HepG2 (cell line): ENCODE data around the gene GSKIP. TPM values are rescaled to one million over a fixed set of nuclear protein-coding genes. Genes with fewer than 3 reads are reported as not detected.

Experiments
- ATAC-seq: fragments of 200-7000 bp; cut with Tn5 transposase; 3 replicates; pipeline ENCODE4 v1.9.1; 2020; ENCODE audit warnings: mild to moderate bottlenecking, moderate library complexity
- BruUV-seq: library from RNA; stranded (reverse); fragments of 400-500 nt; replicated peaks from 2 replicates; lab custom pipeline; 2021; lab: Mats Ljungman, UMichigan
- CTCF ChIA-PET: fragments of 300-600 bp; formaldehyde crosslinking; extraction: SDS; loops from one replicate; lab custom pipeline; 2021; ENCODE audit warnings: low total read pairs, inconsistent platforms, low intra/inter-chr PET ratio; lab: Yijun Ruan, JAX
- POLR2A ChIA-PET: fragments of 350-600 bp; sonication (Branson Sonifier 250); formaldehyde crosslinking; loops from one replicate; lab custom pipeline; 2020; ENCODE audit warnings: antibody characterized with exemption, inconsistent platforms; lab: Yijun Ruan, JAX
- DNase-seq: peaks from one replicate; pipeline ENCODE4 v3.0.0-alpha.2; 2015; ENCODE audit warnings: low spot score
- FAIRE-seq: peaks from 3 replicates; lab custom pipeline; 2011; peaks lifted over from hg19 to GRCh38; lab: Jason Lieb, UNC
- H2AFZ ChIP-seq: one replicate; pipeline ENCODE4 v1.6.1; 2011; ENCODE audit warnings: low read length, inconsistent platforms
- H3K27ac ChIP-seq: fragments of 300-600 bp; 3 replicates; pipeline ENCODE4 v1.8.0; 2011; ENCODE audit warnings: mixed run types, mild to moderate bottlenecking, mixed read lengths, low read length, inconsistent platforms; ENCODE audit not compliant: insufficient read depth; ENCODE audit errors: extremely low read length
- H3K27me3 ChIP-seq, 2 experiments: fragments of 200-600 bp in 1 of 2; 2 replicates in 1 of 2; 3 replicates in 1 of 2; pipeline versions ENCODE4 v1.6.0 to v1.8.0; 2011; ENCODE audit warnings: low read length in 2 of 2, mild to moderate bottlenecking in 2 of 2, moderate library complexity in 2 of 2, inconsistent platforms in 1 of 2; ENCODE audit not compliant: insufficient read depth in 2 of 2, control insufficient read depth in 1 of 2
- H3K36me3 ChIP-seq, 2 experiments: fragments of 200-600 bp in 1 of 2; replicated peaks in 1 of 2; 2 replicates in 1 of 2; 3 replicates in 1 of 2; pipeline versions ENCODE4 v1.5.1 to v1.8.0; 2011; ENCODE audit warnings: low read length in 2 of 2, inconsistent platforms in 1 of 2; ENCODE audit not compliant: insufficient read depth in 2 of 2, control insufficient read depth in 1 of 2
- H3K4me1 ChIP-seq: 2 replicates; pipeline ENCODE4 v1.5.1; 2012; ENCODE audit warnings: low read length, inconsistent platforms; ENCODE audit not compliant: insufficient read depth
- H3K4me2 ChIP-seq: 2 replicates; pipeline ENCODE4 v1.6.0; 2011; ENCODE audit warnings: low read depth, low read length, inconsistent platforms
- H3K4me3 ChIP-seq, 3 experiments: fragments of 200-600 bp in 1 of 3; sonication (generic), shearing (Covaris generic) in 1 of 3; replicated peaks in 1 of 3; 2 replicates each; pipeline ENCODE4 v1.5.1; 2011 to 2016; ENCODE audit warnings: low read length in 3 of 3, inconsistent platforms in 2 of 3, low read depth in 2 of 3, mild to moderate bottlenecking in 2 of 3, control low read depth in 1 of 3, mixed read lengths in 1 of 3; ENCODE audit not compliant: insufficient read depth in 1 of 3
- H3K79me2 ChIP-seq: one replicate; pipeline ENCODE4 v1.6.1; 2011; ENCODE audit warnings: low read length, inconsistent platforms; ENCODE audit not compliant: insufficient read depth
- H3K9ac ChIP-seq: 2 replicates; pipeline ENCODE4 v1.6.0; 2011; ENCODE audit warnings: mild to moderate bottlenecking, low read depth, low read length, inconsistent platforms; ENCODE audit not compliant: insufficient read depth
- H3K9me3 ChIP-seq: 2 replicates; pipeline ENCODE4 v1.5.1; 2012; ENCODE audit warnings: mild to moderate bottlenecking, low read length
- H4K20me1 ChIP-seq: 2 replicates; pipeline ENCODE4 v1.6.0; 2011; ENCODE audit warnings: inconsistent platforms, mild to moderate bottlenecking, low read length, moderate library complexity; ENCODE audit not compliant: insufficient read depth
- ELF3 ChIP-seq: IDR thresholded peaks from 2 replicates; pipeline ENCODE4 v1.6.1; 2016; ENCODE audit warnings: missing genetic modification reagents, missing compliant biosample characterization
- GLI4 ChIP-seq: sonication (generic); formaldehyde crosslinking; IDR thresholded peaks from 2 replicates; pipeline ENCODE4 v1.5.1; 2020; ENCODE audit warnings: missing genetic modification reagents, mild to moderate bottlenecking, moderate library complexity, borderline replicate concordance
- NBN ChIP-seq: fragments of 450-650 bp; conservative IDR thresholded peaks from 2 replicates; pipeline ENCODE4 v1.6.1; 2017
- RAD51 ChIP-seq: fragments of 450-650 bp; IDR thresholded peaks from 2 replicates; pipeline ENCODE4 v1.6.1; 2016; ENCODE audit warnings: borderline replicate concordance
- SALL2 ChIP-seq: sonication (generic); formaldehyde crosslinking; IDR thresholded peaks from 2 replicates; pipeline ENCODE4 v1.8.1; 2023; ENCODE audit warnings: mild to moderate bottlenecking, missing genetic modification reagents, inconsistent platforms
- SP1 ChIP-seq, 2 experiments: fragments of 450-650 bp in 1 of 2; sonication (generic) in 1 of 2; formaldehyde crosslinking in 1 of 2; IDR thresholded peaks; 2 replicates each; pipeline versions ENCODE4 v1.4.0 to v1.6.1; 2016 to 2020; ENCODE audit warnings: missing genetic modification reagents in 1 of 2
- SYNCRIP ChIP-seq: fragments of 200-400 bp; formaldehyde crosslinking; IDR thresholded peaks from 2 replicates; pipeline ENCODE4 v1.6.1; 2018; ENCODE audit warnings: mild to moderate bottlenecking, low read depth, low read length; ENCODE audit not compliant: insufficient read depth
- TBX2 ChIP-seq: sonication (generic); formaldehyde crosslinking; IDR thresholded peaks from 2 replicates; pipeline ENCODE4 v1.5.0; 2020; ENCODE audit warnings: missing genetic modification reagents, mild to moderate bottlenecking, borderline replicate concordance
- TEAD2 ChIP-seq: sonication (generic); formaldehyde crosslinking; IDR thresholded peaks from 2 replicates; pipeline ENCODE4 v1.9.0; 2021; ENCODE audit warnings: missing genetic modification reagents
- U2AF2 ChIP-seq: fragments of 200-400 bp; formaldehyde crosslinking; IDR thresholded peaks from 2 replicates; pipeline ENCODE4 v1.6.1; 2017; ENCODE audit warnings: low read depth, mild to moderate bottlenecking, low read length
- ZFP37 ChIP-seq: sonication (generic); formaldehyde crosslinking; IDR thresholded peaks from 2 replicates; pipeline ENCODE4 v1.4.0; 2020; ENCODE audit warnings: missing genetic modification reagents, borderline replicate concordance
- ZNF614 ChIP-seq: IDR thresholded peaks from 2 replicates; pipeline ENCODE4 v1.6.1; 2018; ENCODE audit warnings: missing biosample characterization, missing genetic modification reagents, inconsistent platforms, borderline replicate concordance
- ZNF772 ChIP-seq: sonication (generic); formaldehyde crosslinking; IDR thresholded peaks from 2 replicates; pipeline ENCODE4 v1.5.0; 2020; ENCODE audit warnings: mild to moderate bottlenecking, missing genetic modification reagents
- ZNF780A ChIP-seq: sonication (generic); formaldehyde crosslinking; IDR thresholded peaks from 2 replicates; pipeline ENCODE4 v1.8.0; 2022; ENCODE audit warnings: mild to moderate bottlenecking, missing genetic modification reagents, moderate library complexity
- WGBS: methylation state at CpG from one replicate; pipeline ENCODE4 v1.1.6; 2017; ENCODE audit warnings: low lambda C conversion rate; 5-methylcytosine and 5-hydroxymethylcytosine counted together
- in situ Hi-C: cut with HindIII; loops from 2 replicates; pipeline ENCODE4 v1.10.0; 2017; ENCODE audit warnings: low pct_unique_long_range_greater_than_20kb; ENCODE audit not compliant: extremely low pct_ligation_motif_present
- intact Hi-C: fragments of 100-400 bp; cut with micrococcal nuclease; formaldehyde crosslinking; loops from one replicate; pipeline ENCODE4 v1.10.0; 2022; ENCODE audit not compliant: unreplicated experiment
- polyA plus RNA-seq, 8 experiments: library from polyadenylated mRNA; depleted of rRNA in 3 of 8; stranded (reverse) in 7 of 8; unstranded in 1 of 8; fragments of >200 nt; fragmentation: Illumina TruSeq in 4 of 8; extraction: Trizol in 4 of 8; gene quantifications; 2 replicates each; pipeline versions ENCODE4 v1.2.1 to v1.2.3, GENCODE V29; 2011 to 2016; ENCODE audit warnings: low read depth in 4 of 8, missing spikeins in 1 of 8, mixed read lengths in 1 of 8; ENCODE audit not compliant: insufficient read depth in 1 of 8
- total RNA-seq, 5 experiments: library from RNA; depleted of rRNA; stranded (reverse); fragments of >200 nt; fragmentation: Illumina TruSeq; extraction: Trizol; gene quantifications; 2 replicates each; pipeline ENCODE4 v1.2.3, GENCODE V29; 2016; ENCODE audit warnings: low read depth in 1 of 5
- TF ChIP-seq, protein P1 (sequence below): sonication (generic); formaldehyde crosslinking; IDR thresholded peaks from 2 replicates; pipeline ENCODE4 v1.5.0; 2020; ENCODE audit warnings: mild to moderate bottlenecking, missing genetic modification reagents, borderline replicate concordance
- TF ChIP-seq, protein P2 (sequence below): sonication (generic); formaldehyde crosslinking; IDR thresholded peaks from 2 replicates; pipeline ENCODE4 v1.4.0; 2020; ENCODE audit warnings: missing genetic modification reagents
- TF ChIP-seq, protein P3 (sequence below): sonication (generic); formaldehyde crosslinking; IDR thresholded peaks from 2 replicates; pipeline ENCODE4 v1.4.0; 2020; ENCODE audit warnings: missing genetic modification reagents
- TF ChIP-seq, protein P4 (sequence below): sonication (generic); formaldehyde crosslinking; IDR thresholded peaks from 2 replicates; pipeline ENCODE4 v1.4.0; 2020; ENCODE audit warnings: missing genetic modification reagents

The GSKIP gene
- total and polyA plus RNA-seq, 2 of the 13 experiments (the other 11 are each of a cell fraction or from before 2014, with no cell fraction given) = 12.5 to 27.3 TPM

DNA sequence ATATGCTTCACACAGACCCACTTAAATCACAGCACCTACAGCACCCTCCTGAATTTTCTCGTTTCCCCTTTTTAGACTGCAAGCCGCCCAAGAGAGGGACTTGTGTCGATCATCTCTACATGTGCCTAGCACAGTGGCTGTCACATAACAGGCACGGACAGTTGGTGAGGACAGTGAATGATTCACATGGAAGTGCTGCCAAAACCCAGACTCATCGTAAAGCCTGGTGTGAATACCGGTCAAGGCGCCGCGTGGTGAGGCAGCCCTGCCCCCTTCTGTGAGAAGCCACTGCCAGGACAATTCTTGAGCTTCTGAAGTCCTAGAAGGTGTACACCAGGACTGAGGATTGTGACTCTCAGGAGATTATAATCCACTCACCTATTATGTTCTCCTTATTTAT, 44.5 kb upstream of the GSKIP start (continued):
- TF ChIP-seq, protein P1, sequence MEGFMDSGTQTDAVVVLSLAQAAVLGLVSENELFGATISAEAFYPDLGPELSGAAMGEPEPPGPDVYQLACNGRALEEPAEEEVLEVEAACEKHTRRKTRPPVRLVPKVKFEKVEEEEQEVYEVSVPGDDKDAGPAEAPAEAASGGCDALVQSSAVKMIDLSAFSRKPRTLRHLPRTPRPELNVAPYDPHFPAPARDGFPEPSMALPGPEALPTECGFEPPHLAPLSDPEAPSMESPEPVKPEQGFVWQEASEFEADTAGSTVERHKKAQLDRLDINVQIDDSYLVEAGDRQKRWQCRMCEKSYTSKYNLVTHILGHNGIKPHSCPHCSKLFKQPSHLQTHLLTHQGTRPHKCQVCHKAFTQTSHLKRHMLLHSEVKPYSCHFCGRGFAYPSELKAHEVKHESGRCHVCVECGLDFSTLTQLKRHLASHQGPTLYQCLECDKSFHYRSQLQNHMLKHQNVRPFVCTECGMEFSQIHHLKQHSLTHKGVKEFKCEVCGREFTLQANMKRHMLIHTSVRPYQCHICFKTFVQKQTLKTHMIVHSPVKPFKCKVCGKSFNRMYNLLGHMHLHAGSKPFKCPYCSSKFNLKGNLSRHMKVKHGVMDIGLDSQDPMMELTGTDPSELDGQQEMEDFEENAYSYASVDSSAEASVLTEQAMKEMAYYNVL (CRISPR knock-in tag) = no peak
- no peak for TF ChIP-seq ZFP37 (CRISPR knock-in tag)
- TF ChIP-seq RAD51 = no peak
- TF ChIP-seq SALL2 (CRISPR knock-in tag) = no peak

DNA sequence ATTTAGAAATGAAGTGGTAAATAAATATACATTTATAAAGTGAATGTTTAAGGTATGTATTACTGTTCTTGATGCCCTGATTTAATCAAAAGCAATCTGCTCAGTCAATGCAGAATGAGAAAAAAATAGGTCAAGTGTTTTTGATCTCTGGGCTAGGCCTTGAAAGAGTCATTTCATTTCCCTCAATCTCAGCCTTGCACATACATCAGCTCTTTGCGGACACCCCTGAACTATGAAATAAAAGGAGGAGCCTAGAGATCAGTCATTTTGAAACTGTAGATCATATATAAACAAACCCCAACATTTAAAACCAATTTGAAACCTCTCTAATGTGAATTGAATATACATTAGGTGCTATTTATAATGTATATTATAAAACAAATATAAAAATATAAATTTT, 42.7 kb upstream of the GSKIP start:
- BruUV-seq = no TSS peak
- intact Hi-C loops (no loop called here), in situ Hi-C loops (no loop called here)
- DNase-seq (no peak), ATAC-seq (no peak), FAIRE-seq (no peak)
- CTCF ChIA-PET = no interaction called here
- H3K9me3 ChIP-seq = no peaks in the 10 kb centered on the region
- no peaks in the 10 kb centered on the region for H4K20me1 ChIP-seq
- no peak overlapping the region for H3K4me2 ChIP-seq
- peaks cover under 1 to 7% of the 10 kb centered on the region in 2 experiments; a peak in 2 of 5 replicates for H3K36me3 ChIP-seq
- H3K9ac ChIP-seq = no peak overlapping the region
- POLR2A ChIA-PET = no interaction called here
- no peak overlapping the region for H3K4me3 ChIP-seq
- no peaks in the 10 kb centered on the region for H3K4me1 ChIP-seq
- H3K79me2 ChIP-seq = no peaks in the 10 kb centered on the region
- no peak overlapping the region for H2AFZ ChIP-seq
- no peak overlapping the region for H3K27ac ChIP-seq
- H3K27me3 ChIP-seq = no peaks in the 10 kb centered on the region
- 96% methylated on average over 1 of the region's 1 CpG for WGBS
- TF ChIP-seq ZNF614 (CRISPR knock-in tag) (no peak), ZNF772 (CRISPR knock-in tag) (no peak), U2AF2 (no peak), ZNF780A (CRISPR knock-in tag) (no peak), SYNCRIP (no peak), ELF3 (CRISPR knock-in tag) (no peak), SP1 (IDR thresholded peaks at IDR 0.05) (no peak), SP1 (CRISPR knock-in tag; IDR thresholded peaks at IDR 0.05) (no peak), NBN (no peak), GLI4 (CRISPR knock-in tag) (no peak), TBX2 (CRISPR knock-in tag) (no peak), TEAD2 (no peak)
- TF ChIP-seq, protein P2, sequence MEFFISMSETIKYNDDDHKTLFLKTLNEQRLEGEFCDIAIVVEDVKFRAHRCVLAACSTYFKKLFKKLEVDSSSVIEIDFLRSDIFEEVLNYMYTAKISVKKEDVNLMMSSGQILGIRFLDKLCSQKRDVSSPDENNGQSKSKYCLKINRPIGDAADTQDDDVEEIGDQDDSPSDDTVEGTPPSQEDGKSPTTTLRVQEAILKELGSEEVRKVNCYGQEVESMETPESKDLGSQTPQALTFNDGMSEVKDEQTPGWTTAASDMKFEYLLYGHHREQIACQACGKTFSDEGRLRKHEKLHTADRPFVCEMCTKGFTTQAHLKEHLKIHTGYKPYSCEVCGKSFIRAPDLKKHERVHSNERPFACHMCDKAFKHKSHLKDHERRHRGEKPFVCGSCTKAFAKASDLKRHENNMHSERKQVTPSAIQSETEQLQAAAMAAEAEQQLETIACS (CRISPR knock-in tag) = no peak
- TF ChIP-seq, protein P3, sequence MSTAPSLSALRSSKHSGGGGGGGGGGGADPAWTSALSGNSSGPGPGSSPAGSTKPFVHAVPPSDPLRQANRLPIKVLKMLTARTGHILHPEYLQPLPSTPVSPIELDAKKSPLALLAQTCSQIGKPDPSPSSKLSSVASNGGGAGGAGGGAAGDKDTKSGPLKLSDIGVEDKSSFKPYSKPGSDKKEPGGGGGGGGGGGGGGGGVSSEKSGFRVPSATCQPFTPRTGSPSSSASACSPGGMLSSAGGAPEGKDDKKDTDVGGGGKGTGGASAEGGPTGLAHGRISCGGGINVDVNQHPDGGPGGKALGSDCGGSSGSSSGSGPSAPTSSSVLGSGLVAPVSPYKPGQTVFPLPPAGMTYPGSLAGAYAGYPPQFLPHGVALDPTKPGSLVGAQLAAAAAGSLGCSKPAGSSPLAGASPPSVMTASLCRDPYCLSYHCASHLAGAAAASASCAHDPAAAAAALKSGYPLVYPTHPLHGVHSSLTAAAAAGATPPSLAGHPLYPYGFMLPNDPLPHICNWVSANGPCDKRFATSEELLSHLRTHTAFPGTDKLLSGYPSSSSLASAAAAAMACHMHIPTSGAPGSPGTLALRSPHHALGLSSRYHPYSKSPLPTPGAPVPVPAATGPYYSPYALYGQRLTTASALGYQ (CRISPR knock-in tag) = no peak
- TF ChIP-seq, protein P4, sequence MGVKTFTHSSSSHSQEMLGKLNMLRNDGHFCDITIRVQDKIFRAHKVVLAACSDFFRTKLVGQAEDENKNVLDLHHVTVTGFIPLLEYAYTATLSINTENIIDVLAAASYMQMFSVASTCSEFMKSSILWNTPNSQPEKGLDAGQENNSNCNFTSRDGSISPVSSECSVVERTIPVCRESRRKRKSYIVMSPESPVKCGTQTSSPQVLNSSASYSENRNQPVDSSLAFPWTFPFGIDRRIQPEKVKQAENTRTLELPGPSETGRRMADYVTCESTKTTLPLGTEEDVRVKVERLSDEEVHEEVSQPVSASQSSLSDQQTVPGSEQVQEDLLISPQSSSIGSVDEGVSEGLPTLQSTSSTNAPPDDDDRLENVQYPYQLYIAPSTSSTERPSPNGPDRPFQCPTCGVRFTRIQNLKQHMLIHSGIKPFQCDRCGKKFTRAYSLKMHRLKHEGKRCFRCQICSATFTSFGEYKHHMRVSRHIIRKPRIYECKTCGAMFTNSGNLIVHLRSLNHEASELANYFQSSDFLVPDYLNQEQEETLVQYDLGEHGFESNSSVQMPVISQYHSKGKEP (CRISPR knock-in tag) = no peak
